ENCODE results near the gene RASSF5. TPM values are rescaled to one million over a fixed set of nuclear protein-coding genes. Genes with fewer than 3 reads are reported as not detected.

Gene RASSF5
- total and polyA plus RNA-seq, 9 of the 15 experiments (the other 6 are each of a cell fraction or from before 2014, with no cell fraction given): 6.1 to 41.0 (median 25.2) TPM

- TF ChIP-seq, protein P1, sequence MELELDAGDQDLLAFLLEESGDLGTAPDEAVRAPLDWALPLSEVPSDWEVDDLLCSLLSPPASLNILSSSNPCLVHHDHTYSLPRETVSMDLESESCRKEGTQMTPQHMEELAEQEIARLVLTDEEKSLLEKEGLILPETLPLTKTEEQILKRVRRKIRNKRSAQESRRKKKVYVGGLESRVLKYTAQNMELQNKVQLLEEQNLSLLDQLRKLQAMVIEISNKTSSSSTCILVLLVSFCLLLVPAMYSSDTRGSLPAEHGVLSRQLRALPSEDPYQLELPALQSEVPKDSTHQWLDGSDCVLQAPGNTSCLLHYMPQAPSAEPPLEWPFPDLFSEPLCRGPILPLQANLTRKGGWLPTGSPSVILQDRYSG (tag; conservative IDR thresholded peaks at IDR 0.05; ENCODE audit: low read depth): no peak
- TF ChIP-seq JUND (IDR thresholded peaks at IDR 0.05; ENCODE audit: borderline replicate concordance, low read depth, low read length) (no peak; the same call in 1 of the 2 replicates), JUND (tag; IDR thresholded peaks at IDR 0.05; ENCODE audit: borderline replicate concordance, low read depth, low read length) (peak; percentile 22; the same call in 1 of the 3 replicates), RFX5 (IDR thresholded peaks at IDR 0.05; ENCODE audit: low read depth, low read length) (no peak), ZNF277 (CRISPR knock-in tag; IDR thresholded peaks at IDR 0.05; ENCODE audit: borderline replicate concordance) (no peak), MEIS2 (IDR thresholded peaks at IDR 0.05; ENCODE audit: partially characterized antibody) (peak; percentile 7), ZNF699 (CRISPR knock-in tag; IDR thresholded peaks at IDR 0.05; ENCODE audit: insufficient replicate concordance) (no peak), JUN (IDR thresholded peaks at IDR 0.05; ENCODE audit: borderline replicate concordance, low read depth, low read length) (peak; percentile 40; the same call in 1 of the 2 replicates), JUN (CRISPR knock-in tag; IDR thresholded peaks at IDR 0.05; ENCODE audit: borderline replicate concordance) (no peak), ZBTB1 (CRISPR knock-in tag; IDR thresholded peaks at IDR 0.05; ENCODE audit: borderline replicate concordance, low read depth) (no peak), CEBPG (CRISPR knock-in tag; IDR thresholded peaks at IDR 0.05) (peak; percentile 83), CEBPG (tag; conservative IDR thresholded peaks at IDR 0.05 in 1 of 2, IDR thresholded peaks at IDR 0.05 in 1 of 2) (peak; percentile 82 to 85), FOXJ2 (tag; IDR thresholded peaks at IDR 0.05) (0 out of 2 replicates have a peak, but pooled peaks have one; percentile 42), ATF3 (IDR thresholded peaks at IDR 0.05) (peak; percentile 52; the same call in 1 of the 2 replicates), ATF3 (CRISPR knock-in tag; conservative IDR thresholded peaks at IDR 0.05) (no peak), L3MBTL2 (IDR thresholded peaks at IDR 0.05) (0 out of 2 replicates have a peak, but pooled peaks have one; percentile 15)
- TF ChIP-seq, protein P2, sequence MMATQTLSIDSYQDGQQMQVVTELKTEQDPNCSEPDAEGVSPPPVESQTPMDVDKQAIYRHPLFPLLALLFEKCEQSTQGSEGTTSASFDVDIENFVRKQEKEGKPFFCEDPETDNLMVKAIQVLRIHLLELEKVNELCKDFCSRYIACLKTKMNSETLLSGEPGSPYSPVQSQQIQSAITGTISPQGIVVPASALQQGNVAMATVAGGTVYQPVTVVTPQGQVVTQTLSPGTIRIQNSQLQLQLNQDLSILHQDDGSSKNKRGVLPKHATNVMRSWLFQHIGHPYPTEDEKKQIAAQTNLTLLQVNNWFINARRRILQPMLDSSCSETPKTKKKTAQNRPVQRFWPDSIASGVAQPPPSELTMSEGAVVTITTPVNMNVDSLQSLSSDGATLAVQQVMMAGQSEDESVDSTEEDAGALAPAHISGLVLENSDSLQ (IDR thresholded peaks at IDR 0.05): peak; percentile 28; the same call in 1 of the 2 replicates
These were observed 7.6 kb downstream of the RASSF5 start (continued) for GRCh38 chr1:206514813-206515387.

Measured in K562 (cell line).